ENCODE measurements around the gene CRYAA.
"Not testable (repeated sequence)": the region's sequence is repeated elsewhere in the genome, so short reads cannot be mapped to it uniquely, and the experiment has no call there.

DNA sequence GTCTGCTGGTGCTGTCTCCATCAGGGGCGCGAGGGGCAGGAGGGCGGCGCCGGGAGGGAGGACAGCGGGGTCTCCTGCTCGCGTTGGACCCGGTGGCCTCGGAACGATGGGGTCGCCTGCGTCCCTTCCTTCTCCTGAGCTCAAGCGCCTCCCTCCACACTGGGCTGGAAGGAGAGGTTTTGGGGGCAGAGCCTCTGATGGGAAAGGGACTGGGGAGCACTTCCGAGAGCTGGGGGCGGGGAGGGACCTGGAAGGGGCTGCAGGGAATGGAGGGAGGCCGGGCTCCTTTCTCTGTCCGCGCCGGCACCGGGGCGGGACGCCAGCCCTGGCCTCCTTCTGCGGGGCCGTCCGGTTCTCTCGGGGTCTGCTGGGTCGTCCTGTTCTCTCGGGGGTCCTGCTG is 4.0 kb downstream of the CRYAA start:
- TF ChIP-seq CTCF, POLR2A (IDR thresholded peaks at IDR 0.05): not testable (repeated sequence)

All from lower leg skin (tissue), 3 donors.